Right atrium auricular region (tissue), 2 donors: ENCODE data around the gene B3GNT3. TPM values are rescaled to one million over a fixed set of nuclear protein-coding genes. Genes with fewer than 3 reads are reported as not detected.
"Not testable (repeated sequence)": the region's sequence is repeated elsewhere in the genome, so short reads cannot be mapped to it uniquely, and the experiment has no call there.

ENCODE experiments used
- DNase-seq: peaks from one replicate; pipeline ENCODE4 v3.0.0-alpha.2; 2019; ENCODE audit warnings: low spot score
- H3K27ac ChIP-seq, 2 donors: fragments of 200-600 bp; sonication (generic); 1 replicate in 1 of 2; 2 replicates in 1 of 2; pipeline ENCODE4 v1.5.1; 2016 to 2019
- H3K27me3 ChIP-seq, 2 donors: fragments of 200-600 bp; sonication (generic); one replicate each; pipeline versions ENCODE4 v1.5.1 to v1.6.0; 2017 to 2019
- H3K36me3 ChIP-seq: fragments of 200-600 bp; sonication (generic); one replicate; pipeline ENCODE4 v1.5.1; 2016
- H3K4me1 ChIP-seq, 2 donors: fragments of 200-600 bp; sonication (generic); one replicate each; pipeline versions ENCODE4 v1.5.1 to v1.6.0; 2017 to 2019
- H3K4me3 ChIP-seq, 2 donors: fragments of 200-600 bp; sonication (generic); 1 replicate in 1 of 2; 2 replicates in 1 of 2; pipeline ENCODE4 v1.5.1; 2017 to 2019; ENCODE audit warnings: mild to moderate bottlenecking in 1 of 2, moderate library complexity in 1 of 2
- H3K9me3 ChIP-seq, 2 donors: fragments of 200-600 bp; sonication (generic); one replicate each; pipeline ENCODE4 v1.5.1; 2019
- CTCF ChIP-seq, 2 donors: fragments of 200-600 bp; sonication (generic); IDR thresholded peaks; one replicate each; pipeline ENCODE4 v1.5.1; 2019; ENCODE audit warnings: antibody characterized with exemption in 2 of 2
- total RNA-seq, 2 donors: library from RNA; depleted of rRNA; stranded (reverse); fragments of >200 nt; gene quantifications; one replicate each; pipeline ENCODE4 v1.1.0, GENCODE V29; 2016

B3GNT3 gene
- total RNA-seq, 2 donors from 2014 or later: not detected

DNA sequence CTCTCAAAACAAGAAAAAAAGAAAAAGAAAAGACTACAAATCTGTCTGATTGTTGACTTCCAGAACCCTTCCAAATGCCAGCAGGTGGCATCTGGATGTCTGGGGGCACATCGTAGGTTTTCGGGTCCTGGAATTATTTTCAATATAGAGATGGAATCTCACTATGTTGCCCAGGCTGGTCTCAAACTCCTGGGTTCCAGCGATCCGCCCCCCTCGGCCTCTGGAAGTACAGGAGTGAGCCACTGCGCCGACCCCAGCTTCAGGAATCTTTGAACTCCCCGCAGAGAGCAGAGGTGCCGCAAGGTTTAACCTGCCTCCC is 567 bp upstream of the B3GNT3 start:
- TF ChIP-seq CTCF (IDR thresholded peaks at IDR 0.05): no peak
- H3K9me3 ChIP-seq: no peaks in the 10 kb centered on the region
- no peak for DNase-seq
- H3K27ac ChIP-seq: no peak overlapping the region
- H3K4me1 ChIP-seq: peaks cover 0 to 8% of the 10 kb centered on the region in 2 donors
- no peaks in the 10 kb centered on the region for H3K36me3 ChIP-seq
- H3K4me3 ChIP-seq: no peak overlapping the region
- H3K27me3 ChIP-seq: peaks cover 8 to 15% of the 10 kb centered on the region in 2 donors

GRCh38 chr19:17795495-17795856 is 538 bp downstream of the B3GNT3 start:
- Histone ChIP-seq H3K36me3 (no peaks in the 10 kb centered on the region), H3K27ac (no peak overlapping the region), H3K4me1 (peaks cover 0 to 8% of the 10 kb centered on the region in 2 donors), H3K9me3 (no peaks in the 10 kb centered on the region), H3K4me3 (no peak overlapping the region), H3K27me3 (peaks cover 8 to 15% of the 10 kb centered on the region in 2 donors)
- no peak for DNase-seq
- no peak for TF ChIP-seq CTCF (IDR thresholded peaks at IDR 0.05)

- Histone ChIP-seq H3K27me3 (peaks cover 8 to 15% of the 10 kb centered on the region in 2 donors), H3K4me3 (no peak overlapping the region), H3K36me3 (no peaks in the 10 kb centered on the region), H3K4me1 (peaks cover 0 to 8% of the 10 kb centered on the region in 2 donors), H3K27ac (no peak overlapping the region), H3K9me3 (no peaks in the 10 kb centered on the region)
- no peak for TF ChIP-seq CTCF (IDR thresholded peaks at IDR 0.05)
- DNase-seq: no peak
These were observed 1.3 kb downstream of the B3GNT3 start for GRCh38 chr19:17796013-17796837.

- Histone ChIP-seq H3K36me3 (no peaks in the 10 kb centered on the region), H3K4me3 (no peak overlapping the region), H3K27me3 (peaks cover 8 to 15% of the 10 kb centered on the region in 2 donors), H3K27ac (no peak overlapping the region), H3K9me3 (no peaks in the 10 kb centered on the region), H3K4me1 (peaks cover 0 to 8% of the 10 kb centered on the region in 2 donors)
- DNase-seq: no peak
- TF ChIP-seq CTCF (IDR thresholded peaks at IDR 0.05): no peak
These were observed 2.0 kb downstream of the B3GNT3 start for GRCh38 chr19:17796838-17797423.

GRCh38 chr19:17797424-17798201 is 2.7 kb downstream of the B3GNT3 start:
- Histone ChIP-seq H3K36me3 (no peaks in the 10 kb centered on the region), H3K4me1 (peaks cover 0 to 8% of the 10 kb centered on the region in 2 donors), H3K9me3 (no peaks in the 10 kb centered on the region), H3K4me3 (no peak overlapping the region), H3K27me3 (peaks cover 8 to 15% of the 10 kb centered on the region in 2 donors), H3K27ac (no peak overlapping the region)
- no peak for DNase-seq
- TF ChIP-seq CTCF (IDR thresholded peaks at IDR 0.05): no peak

DNA sequence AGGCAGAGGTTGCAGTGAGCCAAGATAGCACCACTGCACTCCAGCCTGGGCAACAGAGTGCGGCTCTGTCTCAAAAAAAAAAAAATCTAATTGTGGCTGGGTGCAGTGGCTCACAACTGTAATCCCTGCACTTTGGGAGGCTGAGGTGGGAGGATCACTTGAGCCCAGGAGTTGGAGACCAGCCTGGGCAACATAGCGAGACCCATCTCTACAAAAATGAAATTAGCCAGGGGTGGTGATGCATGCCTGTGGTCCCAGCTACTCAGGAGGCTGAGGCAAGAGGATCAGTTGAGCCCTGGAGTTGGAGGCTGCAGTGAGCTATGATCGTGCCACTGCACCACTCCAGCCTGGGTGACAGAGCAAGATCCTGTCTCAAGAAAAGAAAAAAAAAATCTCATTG is 3.7 kb downstream of the B3GNT3 start:
- not testable (repeated sequence) for DNase-seq, H3K9me3 ChIP-seq, H3K4me3 ChIP-seq, H3K4me1 ChIP-seq, H3K27ac ChIP-seq, H3K36me3 ChIP-seq
- peaks cover 6 to 15% of the 10 kb centered on the region in 2 donors for H3K27me3 ChIP-seq
